OCI-LY7 (cell line): ENCODE results near the gene TBR1. TPM values are rescaled to one million over a fixed set of nuclear protein-coding genes. Genes with fewer than 3 reads are reported as not detected.

Experiments
- BruUV-seq: library from RNA; stranded (reverse); fragments of 400-500 nt; replicated peaks from 2 replicates; lab custom pipeline; 2021; lab: Mats Ljungman, UMichigan
- CTCF ChIA-PET: fragments of 300-600 bp; sonication (Branson Sonifier 250); formaldehyde crosslinking; loops from one replicate; lab custom pipeline; 2022; ENCODE audit warnings: antibody characterized with exemption; ENCODE audit not compliant: unreplicated experiment; lab: Charles Lee
- POLR2A ChIA-PET: fragments of 300-600 bp; sonication (Branson Sonifier 250); formaldehyde crosslinking; loops from one replicate; lab custom pipeline; 2022; ENCODE audit warnings: antibody characterized with exemption; lab: Charles Lee
- DNase-seq: peaks from one replicate; pipeline ENCODE4 v3.0.0-alpha.2; 2015; ENCODE audit warnings: low spot score
- H2AFZ ChIP-seq: fragments of 200-600 bp; sonication (generic), shearing (Covaris generic); 2 replicates; pipeline ENCODE4 v1.6.1; 2014; ENCODE audit warnings: mild to moderate bottlenecking, antibody characterized with exemption, low read length, moderate library complexity
- H3K27ac ChIP-seq: fragments of 200-600 bp; sonication (generic); 2 replicates; pipeline ENCODE4 v1.5.1; 2014; ENCODE audit warnings: mixed run types, low read depth, mild to moderate bottlenecking, moderate library complexity, low read length, inconsistent platforms; ENCODE audit not compliant: poor library complexity, severe bottlenecking
- H3K36me3 ChIP-seq: fragments of 200-600 bp; sonication (generic); 2 replicates; pipeline ENCODE4 v1.6.1; 2014; ENCODE audit warnings: mild to moderate bottlenecking, antibody characterized with exemption, low read length, moderate library complexity, mixed read lengths; ENCODE audit not compliant: insufficient read depth
- H3K4me1 ChIP-seq: fragments of 200-600 bp; sonication (generic); 2 replicates; pipeline ENCODE4 v1.5.1; 2014; ENCODE audit warnings: mild to moderate bottlenecking, low read length; ENCODE audit not compliant: insufficient read depth, poor library complexity, severe bottlenecking
- H3K4me2 ChIP-seq: fragments of 200-600 bp; sonication (generic); 2 replicates; pipeline ENCODE4 v1.6.1; 2014; ENCODE audit warnings: mild to moderate bottlenecking, low read length
- H3K4me3 ChIP-seq: fragments of 200-600 bp; sonication (generic); 2 replicates; pipeline ENCODE4 v1.5.1; 2014; ENCODE audit warnings: mild to moderate bottlenecking, low read depth, low read length; ENCODE audit not compliant: poor library complexity, severe bottlenecking
- H3K79me2 ChIP-seq: fragments of 200-600 bp; sonication (generic); 2 replicates; pipeline ENCODE4 v1.6.1; 2016; ENCODE audit warnings: low read depth, mild to moderate bottlenecking, low read length, moderate library complexity, mixed read lengths; ENCODE audit not compliant: insufficient read depth
- H3K9me2 ChIP-seq: fragments of 200-600 bp; sonication (generic); 2 replicates; pipeline ENCODE4 v1.6.1; 2016; ENCODE audit warnings: mild to moderate bottlenecking, low read length, mixed read lengths; ENCODE audit not compliant: insufficient read depth
- H3K9me3 ChIP-seq: fragments of 200-600 bp; sonication (generic); 2 replicates; pipeline ENCODE4 v1.6.1; 2014; ENCODE audit warnings: mild to moderate bottlenecking, mixed run types, low read length, mixed read lengths
- H4K20me1 ChIP-seq: fragments of 200-600 bp; sonication (generic); 2 replicates; pipeline ENCODE4 v1.6.1; 2014; ENCODE audit warnings: mild to moderate bottlenecking, antibody characterized with exemption, low read length, moderate library complexity, mixed read lengths; ENCODE audit not compliant: insufficient read depth
- CTCF ChIP-seq: fragments of 200-600 bp; sonication (generic); conservative IDR thresholded peaks from 2 replicates; pipeline ENCODE4 v1.5.1; 2014; ENCODE audit warnings: mild to moderate bottlenecking, antibody characterized with exemption, low read length, moderate library complexity, mixed read lengths
- EZH2phosphoT487 ChIP-seq: fragments of 200-600 bp; sonication (generic); IDR thresholded peaks from 2 replicates; pipeline ENCODE4 v1.6.1; 2018; ENCODE audit warnings: low read depth, borderline replicate concordance, mild to moderate bottlenecking, mixed run types, antibody characterized with exemption, low read length, moderate library complexity, mixed read lengths
- intact Hi-C: fragments of 100-400 bp; cut with micrococcal nuclease; formaldehyde crosslinking; loops from one replicate; pipeline ENCODE4 v1.10.0; 2022; ENCODE audit not compliant: unreplicated experiment
- total RNA-seq, 2 experiments: library from RNA; depleted of rRNA in 1 of 2; stranded (reverse); fragments of >200 nt in 1 of 2; shearing (Covaris generic) in 1 of 2; gene quantifications; 2 replicates each; pipeline ENCODE4 v1.2.3, GENCODE V29; 2014 to 2022

The TBR1 gene
- total RNA-seq, 2 experiments from 2014 or later = 0.03 TPM; not detected in 1

- TF ChIP-seq CTCF (no peak), EZH2phosphoT487 (no peak)
- Histone ChIP-seq H3K4me2 (no peak overlapping the region), H4K20me1 (no peaks in the 10 kb centered on the region), H3K9me3 (no peaks in the 10 kb centered on the region), H3K9me2 (0 out of 2 replicates have a peak, but pooled peaks cover 4% of the 10 kb centered on the region), H3K27ac (no peak overlapping the region), H3K4me3 (no peak overlapping the region), H3K79me2 (no peaks in the 10 kb centered on the region), H3K36me3 (no peaks in the 10 kb centered on the region), H3K4me1 (no peaks in the 10 kb centered on the region), H2AFZ (no peak overlapping the region)
- no TSS peak for BruUV-seq
- no peak for DNase-seq
- POLR2A ChIA-PET = interaction anchor here (1.1 kb wide), 1 partner anchor 23 kb away, joined by 3 read pairs; no protein-coding TSS in a partner anchor
- intact Hi-C loops = no loop called here
- CTCF ChIA-PET = no interaction called here
Observed at GRCh38 chr2:161434118-161434517, 18.0 kb downstream of the TBR1 start.

DNA sequence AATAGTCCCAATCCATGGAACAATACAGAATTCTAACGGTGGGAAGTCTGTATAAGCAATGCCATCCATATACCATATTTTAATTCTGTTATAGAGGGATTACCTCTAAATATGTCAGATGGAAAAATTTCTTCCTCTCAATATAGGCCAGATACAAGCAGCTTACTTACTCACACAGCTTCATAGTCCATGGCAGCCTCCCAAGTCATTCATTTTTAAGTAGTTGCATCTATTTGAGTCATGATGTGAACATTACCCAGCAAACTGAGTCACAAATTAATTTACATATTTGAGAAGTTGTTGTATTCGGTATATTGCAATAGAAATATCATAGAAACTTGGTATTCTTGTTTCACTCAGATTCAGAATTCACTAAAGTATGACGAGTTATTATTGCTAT lies 20.3 kb downstream of the TBR1 start:
- Histone ChIP-seq H2AFZ (no peak overlapping the region), H3K4me3 (no peak overlapping the region), H3K4me1 (no peaks in the 10 kb centered on the region), H4K20me1 (no peaks in the 10 kb centered on the region), H3K9me3 (no peaks in the 10 kb centered on the region), H3K36me3 (no peaks in the 10 kb centered on the region), H3K79me2 (no peaks in the 10 kb centered on the region), H3K9me2 (0 out of 2 replicates have a peak, but pooled peaks cover 4% of the 10 kb centered on the region), H3K4me2 (no peak overlapping the region), H3K27ac (no peak overlapping the region)
- BruUV-seq = no TSS peak
- TF ChIP-seq CTCF = no peak
- no peak for TF ChIP-seq EZH2phosphoT487
- intact Hi-C loops = no loop called here
- DNase-seq = no peak
- ChIA-PET POLR2A (interaction anchor here (0.8 to 1.1 kb wide), 2 partner anchors 12 to 652 kb away, joined by 3 read pairs; no protein-coding TSS in a partner anchor), CTCF (no interaction called here)

- CTCF ChIA-PET = no interaction called here
- H3K4me2 ChIP-seq = no peak overlapping the region
- intact Hi-C loops = no loop called here
Observed at GRCh38 chr2:161438598-161438997, 22.5 kb downstream of the TBR1 start.

More at GRCh38 chr2:161438598-161438997, 22.5 kb downstream of the TBR1 start:
- Histone ChIP-seq H4K20me1 (no peaks in the 10 kb centered on the region), H3K79me2 (no peaks in the 10 kb centered on the region), H3K36me3 (no peaks in the 10 kb centered on the region), H3K9me3 (no peaks in the 10 kb centered on the region), H3K9me2 (0 out of 2 replicates have a peak, but pooled peaks cover 4% of the 10 kb centered on the region), H3K27ac (no peak overlapping the region), H3K4me1 (no peaks in the 10 kb centered on the region), H3K4me3 (no peak overlapping the region), H2AFZ (no peak overlapping the region)
- POLR2A ChIA-PET = no interaction called here
- no peak for DNase-seq
- BruUV-seq = no TSS peak
- TF ChIP-seq EZH2phosphoT487 = no peak
- TF ChIP-seq CTCF = no peak
